K562 (cell line): ENCODE measurements around the gene MEGF11.

ENCODE experiments used
- CTCF ChIP-seq, 3 experiments: IDR thresholded peaks in 2 of 3; conservative IDR thresholded peaks in 1 of 3; 2 replicates each; pipeline ENCODE4 v1.5.1; 2011 to 2012; ENCODE audit warnings: low read length in 3 of 3, mild to moderate bottlenecking in 3 of 3, control low read depth in 2 of 3, improper control_type of control experiment in 1 of 3, inconsistent platforms in 1 of 3, low read depth in 1 of 3, mixed read lengths in 1 of 3, moderate library complexity in 1 of 3; ENCODE audit not compliant: insufficient read depth in 2 of 3
- GMEB1 ChIP-seq: fragments of 250-450 bp; sonication (Bioruptor Pico); IDR thresholded peaks from 2 replicates; pipeline ENCODE4 v1.4.0; 2020; ENCODE audit warnings: mild to moderate bottlenecking
- MAX ChIP-seq: sonication (generic); formaldehyde crosslinking; IDR thresholded peaks from 2 replicates; pipeline ENCODE4 v1.9.0; 2022; ENCODE audit warnings: mild to moderate bottlenecking, missing genetic modification reagents
- MITF ChIP-seq: IDR thresholded peaks from 2 replicates; pipeline ENCODE4 v1.6.1; 2014; ENCODE audit warnings: antibody characterized with exemption
- NBN ChIP-seq: fragments of 450-650 bp; IDR thresholded peaks from 2 replicates; pipeline ENCODE4 v1.6.1; 2016; ENCODE audit warnings: low read depth, mild to moderate bottlenecking
- NFIC ChIP-seq: fragments of 450-650 bp; IDR thresholded peaks from 2 replicates; pipeline ENCODE4 v1.6.1; 2017; ENCODE audit warnings: mild to moderate bottlenecking, inconsistent platforms
- PATZ1 ChIP-seq: fragments of 250-450 bp; sonication (Bioruptor Pico); IDR thresholded peaks from 2 replicates; pipeline ENCODE4 v1.5.0; 2020; ENCODE audit warnings: mild to moderate bottlenecking, borderline replicate concordance
- PHF20 ChIP-seq: fragments of 450-650 bp; IDR thresholded peaks from 2 replicates; pipeline ENCODE4 v1.6.1; 2018; ENCODE audit not compliant: partially characterized antibody
- PRDM10 ChIP-seq: fragments of 450-650 bp; IDR thresholded peaks from 2 replicates; pipeline ENCODE4 v1.6.1; 2018; ENCODE audit not compliant: partially characterized antibody
- SMARCE1 ChIP-seq: fragments of 450-650 bp; IDR thresholded peaks from 2 replicates; pipeline ENCODE4 v1.7.1; 2016; ENCODE audit warnings: mild to moderate bottlenecking
- TAF7 ChIP-seq: fragments of 450-650 bp; IDR thresholded peaks from 2 replicates; pipeline ENCODE4 v1.6.1; 2016; ENCODE audit warnings: missing genetic modification characterization, missing compliant biosample characterization

- TF ChIP-seq MITF (no peak), PRDM10 (no peak), PATZ1 (CRISPR knock-in tag) (no peak), NFIC (no peak), SMARCE1 (no peak), PHF20 (no peak), GMEB1 (CRISPR knock-in tag) (no peak), TAF7 (tag) (no peak), NBN (no peak), CTCF (IDR thresholded peaks at IDR 0.05 in 2 of 3, conservative IDR thresholded peaks at IDR 0.05 in 1 of 3; ENCODE audit: insufficient read depth in 2 of 3, low read depth in 1 of 3, low read length in 3 of 3) (no peak), MAX (CRISPR knock-in tag) (no peak)
Observed at GRCh38 chr15:65948383-65948782, 305.2 kb downstream of the MEGF11 start.
